GM12873 (cell line): ENCODE data around the gene RNASET2.
A peak's percentile ranks its signal among the peaks of the same experiment; 100 is the strongest.

Source experiments
- CTCF ChIP-seq: IDR thresholded peaks from 2 replicates; pipeline ENCODE4 v1.5.1; 2012; ENCODE audit warnings: low read depth, mild to moderate bottlenecking, moderate library complexity, low read length, control low read depth; ENCODE audit not compliant: insufficient read depth; ENCODE audit errors: missing control alignments

Gene RNASET2

GRCh38 chr6:166955121-166955864 lies 1.1 kb downstream of the RNASET2 start:
- no peak for TF ChIP-seq CTCF

GRCh38 chr6:166954118-166954713 lies 2.1 kb downstream of the RNASET2 start:
- TF ChIP-seq CTCF = no peak

GRCh38 chr6:166952567-166953486 lies 3.5 kb downstream of the RNASET2 start:
- no peak for TF ChIP-seq CTCF

GRCh38 chr6:166952121-166952520 lies 4.2 kb downstream of the RNASET2 start:
- TF ChIP-seq CTCF = no peak

GRCh38 chr6:166951670-166952060 lies 4.7 kb downstream of the RNASET2 start:
- TF ChIP-seq CTCF = no peak

GRCh38 chr6:166950892-166951669 lies 5.3 kb downstream of the RNASET2 start:
- peak; percentile 78 for TF ChIP-seq CTCF
